Islet of Langerhans (tissue), 1 donor: Measurements from ENCODE around the gene DSN1.

Experiments used
- FAIRE-seq: peaks from one replicate; lab custom pipeline; 2011; peaks lifted over from hg19 to GRCh38; lab: Jason Lieb, UNC

DSN1 gene

GRCh38 chr20:36754656-36755222 lies 18.8 kb downstream of the DSN1 start:
- FAIRE-seq, result no peak

- FAIRE-seq, result no peak
Observed at GRCh38 chr20:36752582-36752981, 21.0 kb downstream of the DSN1 start.

- no peak for FAIRE-seq
Observed at GRCh38 chr20:36745927-36746659, 27.5 kb downstream of the DSN1 start, which contains the start of gene NDRG3. Gene NDRG3 (minus strand): TSS chr20:36746090. CDS start chr20:36721735, 24,355 bp downstream.

GRCh38 chr20:36745234-36745926 lies 28.2 kb downstream of the DSN1 start:
- FAIRE-seq, result no peak

- no peak for FAIRE-seq
Observed at GRCh38 chr20:36744764-36745191, 28.8 kb downstream of the DSN1 start.

GRCh38 chr20:36744243-36744642 lies 29.3 kb downstream of the DSN1 start:
- no peak for FAIRE-seq

GRCh38 chr20:36742558-36742957 lies 31.0 kb downstream of the DSN1 start:
- no peak for FAIRE-seq

GRCh38 chr20:36741072-36741471 lies 32.5 kb downstream of the DSN1 start:
- no peak for FAIRE-seq

GRCh38 chr20:36737183-36737499 lies 36.4 kb downstream of the DSN1 start:
- no peak for FAIRE-seq

GRCh38 chr20:36736451-36737182 lies 36.9 kb downstream of the DSN1 start:
- FAIRE-seq, result no peak

GRCh38 chr20:36732456-36732855 lies 41.1 kb downstream of the DSN1 start:
- no peak for FAIRE-seq

GRCh38 chr20:36728986-36729385 lies 44.6 kb downstream of the DSN1 start:
- no peak for FAIRE-seq

- no peak for FAIRE-seq
Observed at GRCh38 chr20:36726168-36726567, 47.4 kb downstream of the DSN1 start.

GRCh38 chr20:36720510-36720909 lies 53.1 kb downstream of the DSN1 start:
- no peak for FAIRE-seq

- FAIRE-seq, result no peak
Observed at GRCh38 chr20:36717657-36718056, 55.9 kb downstream of the DSN1 start.

GRCh38 chr20:36717021-36717420 lies 56.5 kb downstream of the DSN1 start:
- FAIRE-seq, result no peak

GRCh38 chr20:36712775-36713174 lies 60.8 kb downstream of the DSN1 start:
- FAIRE-seq, result no peak

- FAIRE-seq, result no peak
Observed at GRCh38 chr20:36709126-36709525, 64.4 kb downstream of the DSN1 start.

- no peak for FAIRE-seq
Observed at GRCh38 chr20:36703530-36703929, 70.0 kb downstream of the DSN1 start.
